Thyroid gland (tissue), 4 donors: ENCODE results near the gene NAT9.

Source experiments
- POLR2A ChIP-seq, 2 donors: fragments of 450-650 bp; IDR thresholded peaks; one replicate each; pipeline ENCODE4 v1.6.1; 2017; ENCODE audit warnings: antibody characterized with exemption in 2 of 2, mild to moderate bottlenecking in 2 of 2, moderate library complexity in 1 of 2
- TF ChIP-seq, protein P1 (sequence below), 6 experiments: fragments of 200-600 bp in 3 of 6; fragments of 450-650 bp in 3 of 6; sonication (generic) in 3 of 6; IDR thresholded peaks; one replicate each; pipeline ENCODE4 v1.5.1; 2016 to 2019; ENCODE audit warnings: antibody characterized with exemption in 6 of 6, mild to moderate bottlenecking in 2 of 6, inconsistent platforms in 1 of 6, moderate library complexity in 1 of 6

DNA sequence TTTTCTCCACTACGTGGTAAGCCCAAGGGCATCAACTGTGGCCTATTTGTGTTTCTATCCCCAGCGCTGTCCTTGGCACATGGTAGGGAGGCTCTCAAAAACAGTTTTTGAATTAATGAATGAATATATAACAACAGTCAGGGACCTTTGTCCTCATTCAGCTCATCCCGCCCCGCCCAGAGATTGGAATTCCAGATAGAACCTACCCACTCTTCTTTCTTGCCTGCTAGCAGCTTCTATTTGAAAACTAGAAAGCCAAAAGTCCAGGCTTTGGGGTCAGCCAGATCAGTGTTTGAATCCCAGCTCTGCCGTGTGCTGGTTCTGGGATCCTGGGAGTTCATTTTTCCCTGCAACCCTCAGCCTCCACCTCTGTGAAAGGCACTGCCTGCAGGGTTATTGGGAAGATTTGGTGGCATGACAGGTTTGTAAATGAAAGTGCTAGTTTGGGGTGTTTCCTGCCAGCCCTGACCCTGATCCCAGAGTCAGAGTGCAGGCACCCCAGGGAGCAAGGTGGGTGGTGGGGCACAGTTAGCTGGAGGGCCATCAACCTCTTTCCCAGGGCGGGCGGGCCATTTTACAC lies 23.2 kb downstream of the NAT9 start:
- TF ChIP-seq, protein P1, sequence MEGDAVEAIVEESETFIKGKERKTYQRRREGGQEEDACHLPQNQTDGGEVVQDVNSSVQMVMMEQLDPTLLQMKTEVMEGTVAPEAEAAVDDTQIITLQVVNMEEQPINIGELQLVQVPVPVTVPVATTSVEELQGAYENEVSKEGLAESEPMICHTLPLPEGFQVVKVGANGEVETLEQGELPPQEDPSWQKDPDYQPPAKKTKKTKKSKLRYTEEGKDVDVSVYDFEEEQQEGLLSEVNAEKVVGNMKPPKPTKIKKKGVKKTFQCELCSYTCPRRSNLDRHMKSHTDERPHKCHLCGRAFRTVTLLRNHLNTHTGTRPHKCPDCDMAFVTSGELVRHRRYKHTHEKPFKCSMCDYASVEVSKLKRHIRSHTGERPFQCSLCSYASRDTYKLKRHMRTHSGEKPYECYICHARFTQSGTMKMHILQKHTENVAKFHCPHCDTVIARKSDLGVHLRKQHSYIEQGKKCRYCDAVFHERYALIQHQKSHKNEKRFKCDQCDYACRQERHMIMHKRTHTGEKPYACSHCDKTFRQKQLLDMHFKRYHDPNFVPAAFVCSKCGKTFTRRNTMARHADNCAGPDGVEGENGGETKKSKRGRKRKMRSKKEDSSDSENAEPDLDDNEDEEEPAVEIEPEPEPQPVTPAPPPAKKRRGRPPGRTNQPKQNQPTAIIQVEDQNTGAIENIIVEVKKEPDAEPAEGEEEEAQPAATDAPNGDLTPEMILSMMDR (IDR thresholded peaks at IDR 0.05), result no peak
- no peak for TF ChIP-seq POLR2A (IDR thresholded peaks at IDR 0.05)
